Mesothelial cell of epicardium (in vitro differentiated cells): ENCODE data around the gene XYLB. TPM values are rescaled to one million over a fixed set of nuclear protein-coding genes. Genes with fewer than 3 reads are reported as not detected.
A peak's percentile ranks its signal among the peaks of the same experiment; 100 is the strongest.

Experiments used
- DNase-seq, 2 experiments: peaks; one replicate each; pipeline ENCODE4 v3.0.0; 2021; ENCODE audit warnings: low spot score in 2 of 2; ENCODE audit not compliant: unreplicated experiment in 2 of 2
- H3K27ac Mint-ChIP-seq: 2 replicates; pipeline ENCODE4 v1.8.0; 2021; ENCODE audit warnings: mixed read lengths
- H3K27me3 Mint-ChIP-seq: 2 replicates; pipeline ENCODE4 v1.8.0; 2021; ENCODE audit warnings: low read depth, mixed read lengths
- H3K36me3 Mint-ChIP-seq: 2 replicates; pipeline ENCODE4 v1.8.0; 2021; ENCODE audit warnings: mixed read lengths
- H3K4me1 Mint-ChIP-seq: 2 replicates; pipeline ENCODE4 v1.8.0; 2021; ENCODE audit warnings: mixed read lengths
- H3K4me3 Mint-ChIP-seq: 2 replicates; pipeline ENCODE4 v1.8.0; 2021; ENCODE audit warnings: mild to moderate bottlenecking, moderate library complexity, mixed read lengths
- H3K9me3 Mint-ChIP-seq: 2 replicates; pipeline ENCODE4 v1.8.0; 2021; ENCODE audit warnings: mixed read lengths
- total RNA-seq: library from RNA; stranded (reverse); gene quantifications from 3 replicates; pipeline ENCODE4 v1.2.1, GENCODE V29; 2021
- TF ChIP-seq, protein P1 (sequence below): fragments of 200-600 bp; sonication (generic); IDR thresholded peaks from one replicate; pipeline ENCODE4 v1.5.0; 2021; ENCODE audit warnings: antibody characterized with exemption; ENCODE audit not compliant: unreplicated experiment

XYLB gene
- total RNA-seq, 1 donor from 2014 or later = 5.5 TPM

DNA sequence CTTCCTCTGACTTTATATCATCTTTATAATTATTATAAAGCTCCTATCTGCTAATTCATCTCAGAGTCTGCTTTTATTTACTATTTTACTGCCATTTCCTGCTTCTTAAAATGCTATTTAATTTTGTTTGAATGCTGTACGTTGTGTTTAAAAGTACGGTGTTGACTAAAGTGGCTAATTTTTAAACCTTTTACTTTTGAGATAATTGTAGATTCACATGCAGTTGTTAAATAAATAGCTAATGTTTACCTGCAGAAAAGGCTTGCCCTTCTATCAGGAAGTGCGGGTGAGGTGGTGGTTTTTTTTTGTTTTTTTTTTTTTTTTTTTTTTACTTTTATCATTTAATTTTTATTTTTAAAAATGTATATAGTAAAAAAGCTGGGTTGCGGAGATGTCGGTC, 41.3 kb downstream of the XYLB start:
- no peaks in the 10 kb centered on the region for H3K4me1 Mint-ChIP-seq
- H3K27me3 Mint-ChIP-seq = no peaks in the 10 kb centered on the region
- no peak for DNase-seq
- H3K4me3 Mint-ChIP-seq = no peak overlapping the region
- peaks cover 38% of the 10 kb centered on the region for H3K36me3 Mint-ChIP-seq
- no peak overlapping the region for H3K27ac Mint-ChIP-seq
- peaks cover 35% of the 10 kb centered on the region for H3K9me3 Mint-ChIP-seq
- TF ChIP-seq, protein P1, sequence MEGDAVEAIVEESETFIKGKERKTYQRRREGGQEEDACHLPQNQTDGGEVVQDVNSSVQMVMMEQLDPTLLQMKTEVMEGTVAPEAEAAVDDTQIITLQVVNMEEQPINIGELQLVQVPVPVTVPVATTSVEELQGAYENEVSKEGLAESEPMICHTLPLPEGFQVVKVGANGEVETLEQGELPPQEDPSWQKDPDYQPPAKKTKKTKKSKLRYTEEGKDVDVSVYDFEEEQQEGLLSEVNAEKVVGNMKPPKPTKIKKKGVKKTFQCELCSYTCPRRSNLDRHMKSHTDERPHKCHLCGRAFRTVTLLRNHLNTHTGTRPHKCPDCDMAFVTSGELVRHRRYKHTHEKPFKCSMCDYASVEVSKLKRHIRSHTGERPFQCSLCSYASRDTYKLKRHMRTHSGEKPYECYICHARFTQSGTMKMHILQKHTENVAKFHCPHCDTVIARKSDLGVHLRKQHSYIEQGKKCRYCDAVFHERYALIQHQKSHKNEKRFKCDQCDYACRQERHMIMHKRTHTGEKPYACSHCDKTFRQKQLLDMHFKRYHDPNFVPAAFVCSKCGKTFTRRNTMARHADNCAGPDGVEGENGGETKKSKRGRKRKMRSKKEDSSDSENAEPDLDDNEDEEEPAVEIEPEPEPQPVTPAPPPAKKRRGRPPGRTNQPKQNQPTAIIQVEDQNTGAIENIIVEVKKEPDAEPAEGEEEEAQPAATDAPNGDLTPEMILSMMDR = no peak

DNA sequence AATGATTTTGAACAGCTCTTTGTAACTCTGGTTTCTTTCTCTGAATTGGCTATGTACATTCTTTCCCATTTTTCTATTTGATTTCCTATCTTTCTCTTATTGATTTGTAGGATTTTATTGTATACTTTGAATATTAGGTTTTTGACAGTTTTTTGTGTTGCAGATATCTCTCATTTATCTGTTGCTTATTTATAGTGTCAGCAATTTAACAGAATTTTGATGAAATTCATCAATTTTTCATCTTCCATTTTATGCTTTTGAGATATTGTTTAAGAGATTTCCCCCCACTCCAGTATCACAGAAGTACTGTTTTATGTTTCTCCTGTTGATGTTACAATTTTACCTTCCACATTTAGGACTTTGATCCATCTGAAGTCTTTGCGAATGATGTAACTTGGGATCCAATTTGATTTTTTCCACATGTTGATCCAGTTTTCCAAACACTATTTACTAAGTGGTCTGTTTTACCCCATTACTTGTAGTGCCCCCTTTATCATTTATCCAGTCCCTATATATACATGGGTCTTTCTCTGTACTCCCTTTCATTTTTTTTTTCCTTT, 46.1 kb downstream of the XYLB start:
- DNase-seq = no peak
- no peaks in the 10 kb centered on the region for H3K27me3 Mint-ChIP-seq
- TF ChIP-seq, protein P1 = no peak
- H3K36me3 Mint-ChIP-seq = peaks cover 11% of the 10 kb centered on the region
- no peaks in the 10 kb centered on the region for H3K4me1 Mint-ChIP-seq
- H3K4me3 Mint-ChIP-seq = no peak overlapping the region
- H3K27ac Mint-ChIP-seq = no peak overlapping the region
- peaks cover 9% of the 10 kb centered on the region for H3K9me3 Mint-ChIP-seq

DNA sequence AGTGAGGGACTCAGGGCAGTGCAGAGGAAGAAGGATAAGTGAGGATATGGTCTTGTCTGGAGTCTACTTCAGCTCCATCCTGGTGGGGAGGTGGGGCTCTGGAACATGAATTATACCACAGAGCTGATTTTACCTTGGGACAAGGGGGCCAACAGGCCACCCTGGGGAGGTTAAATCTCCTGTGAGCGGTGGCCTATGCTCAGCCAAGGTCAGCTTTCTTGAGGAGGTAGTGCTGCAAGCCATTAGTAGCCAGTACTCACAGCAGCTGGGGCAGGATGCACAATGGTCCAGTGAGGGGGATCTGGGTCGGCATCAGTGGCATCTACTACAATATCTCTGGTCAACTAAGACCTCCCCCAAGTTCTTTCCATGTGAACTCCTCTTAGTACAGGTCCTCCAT, 49.7 kb downstream of the XYLB start:
- Mint-ChIP-seq H3K9me3 (no peaks in the 10 kb centered on the region), H3K36me3 (peaks cover 8% of the 10 kb centered on the region), H3K27me3 (no peaks in the 10 kb centered on the region), H3K27ac (no peak overlapping the region), H3K4me1 (no peaks in the 10 kb centered on the region), H3K4me3 (no peak overlapping the region)
- TF ChIP-seq, protein P1 = no peak
- no peak for DNase-seq

DNA sequence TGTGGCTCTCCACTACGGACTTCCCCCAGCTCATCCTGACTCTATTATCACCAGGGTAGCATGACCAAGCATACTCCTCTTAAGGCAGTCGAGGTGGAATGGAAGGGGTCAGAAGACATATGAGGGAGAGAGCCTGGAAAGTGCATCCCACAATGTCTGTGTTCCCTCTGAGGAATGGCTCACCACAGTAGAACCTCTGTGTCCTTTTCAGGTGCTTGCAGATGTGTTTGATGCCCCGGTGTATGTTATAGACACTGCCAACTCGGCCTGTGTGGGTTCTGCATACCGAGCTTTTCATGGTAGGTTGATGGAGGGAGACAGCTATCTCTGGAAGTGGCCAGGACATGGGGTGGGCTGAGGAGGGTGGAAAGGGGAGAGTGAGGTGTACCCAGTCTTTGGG, 50.3 kb downstream of the XYLB start:
- Mint-ChIP-seq H3K27ac (no peak overlapping the region), H3K27me3 (no peaks in the 10 kb centered on the region)
- no peak for DNase-seq

DNA sequence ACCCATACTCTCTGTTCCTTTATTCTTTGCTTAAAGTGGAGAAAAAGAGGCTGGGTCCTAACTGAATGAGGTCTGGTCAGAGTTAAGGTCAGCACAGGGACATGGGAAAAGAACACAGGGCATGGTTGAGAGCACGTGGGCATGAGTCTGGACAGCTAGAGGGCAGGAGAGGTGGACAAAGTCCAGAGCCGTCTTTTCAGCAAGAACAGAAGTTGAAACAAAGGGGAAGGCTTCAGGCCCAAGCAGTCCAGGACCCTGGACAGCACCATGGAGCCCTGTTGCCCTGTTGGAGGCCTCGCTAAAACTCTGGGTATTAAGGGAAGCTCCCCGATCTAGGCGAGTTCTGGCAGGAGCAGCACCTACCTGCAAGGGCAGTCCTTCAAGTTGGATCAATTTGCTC, 50.7 kb downstream of the XYLB start:
- Mint-ChIP-seq H3K36me3 (peaks cover 14% of the 10 kb centered on the region), H3K9me3 (no peaks in the 10 kb centered on the region), H3K4me1 (no peaks in the 10 kb centered on the region), H3K4me3 (no peak overlapping the region), H3K27ac (no peak overlapping the region), H3K27me3 (no peaks in the 10 kb centered on the region)
- TF ChIP-seq, protein P1 = no peak
- DNase-seq = peak; percentile 37 to 72

More for the DNA sequence above, 50.3 kb downstream of the XYLB start:
- Mint-ChIP-seq H3K9me3 (no peaks in the 10 kb centered on the region), H3K4me3 (no peak overlapping the region), H3K4me1 (no peaks in the 10 kb centered on the region), H3K36me3 (peaks cover 11% of the 10 kb centered on the region)
- TF ChIP-seq, protein P1 = no peak
